ENCODE data around the gene SLC8A1. TPM values are rescaled to one million over a fixed set of nuclear protein-coding genes. Genes with fewer than 3 reads are reported as not detected.

The SLC8A1 gene
- total RNA-seq, 2 experiments from 2014 or later, result 0.47 to 0.59 TPM

- ChIA-PET POLR2A (no interaction called here), CTCF (no interaction called here)
- H3K9me3 ChIP-seq (ENCODE audit: control insufficient read depth in 1 of 2, insufficient read depth in 1 of 2, low read length in 2 of 2), result no peaks in the 10 kb centered on the region
- ATAC-seq (ENCODE audit: poor library complexity) (no peak), DNase-seq (no peak)
- Mint-ChIP-seq H3K27me3 (no peaks in the 10 kb centered on the region), H3K4me3 (no peak overlapping the region), H3K27ac (no peak overlapping the region), H3K9me3 (peaks cover 2% of the 10 kb centered on the region), H3K36me3 (ENCODE audit: low read depth) (no peaks in the 10 kb centered on the region), H3K4me1 (ENCODE audit: low read depth) (no peaks in the 10 kb centered on the region)
- no peaks in the 10 kb centered on the region for H3K4me1 ChIP-seq (ENCODE audit: insufficient read depth, low read length)
- TF ChIP-seq, protein P1, sequence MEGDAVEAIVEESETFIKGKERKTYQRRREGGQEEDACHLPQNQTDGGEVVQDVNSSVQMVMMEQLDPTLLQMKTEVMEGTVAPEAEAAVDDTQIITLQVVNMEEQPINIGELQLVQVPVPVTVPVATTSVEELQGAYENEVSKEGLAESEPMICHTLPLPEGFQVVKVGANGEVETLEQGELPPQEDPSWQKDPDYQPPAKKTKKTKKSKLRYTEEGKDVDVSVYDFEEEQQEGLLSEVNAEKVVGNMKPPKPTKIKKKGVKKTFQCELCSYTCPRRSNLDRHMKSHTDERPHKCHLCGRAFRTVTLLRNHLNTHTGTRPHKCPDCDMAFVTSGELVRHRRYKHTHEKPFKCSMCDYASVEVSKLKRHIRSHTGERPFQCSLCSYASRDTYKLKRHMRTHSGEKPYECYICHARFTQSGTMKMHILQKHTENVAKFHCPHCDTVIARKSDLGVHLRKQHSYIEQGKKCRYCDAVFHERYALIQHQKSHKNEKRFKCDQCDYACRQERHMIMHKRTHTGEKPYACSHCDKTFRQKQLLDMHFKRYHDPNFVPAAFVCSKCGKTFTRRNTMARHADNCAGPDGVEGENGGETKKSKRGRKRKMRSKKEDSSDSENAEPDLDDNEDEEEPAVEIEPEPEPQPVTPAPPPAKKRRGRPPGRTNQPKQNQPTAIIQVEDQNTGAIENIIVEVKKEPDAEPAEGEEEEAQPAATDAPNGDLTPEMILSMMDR (IDR thresholded peaks at IDR 0.05), result no peak
- H3K27ac ChIP-seq (ENCODE audit: low read depth in 1 of 2, low read length in 2 of 2), result no peak overlapping the region
- intact Hi-C loops (cut with DNase I, micrococcal nuclease), result no loop called here
- no peak overlapping the region for H3K4me3 ChIP-seq (ENCODE audit: low read length)
- no peaks in the 10 kb centered on the region for H3K36me3 ChIP-seq (ENCODE audit: insufficient read depth, low read length)
- H3K27me3 ChIP-seq (ENCODE audit: control insufficient read depth in 1 of 2, insufficient read depth in 2 of 2, low read length in 2 of 2), result no peaks in the 10 kb centered on the region
Observed at GRCh38 chr2:40372283-40372985, 79.5 kb downstream of the SLC8A1 start.

- no peaks in the 10 kb centered on the region for H3K4me1 ChIP-seq (ENCODE audit: insufficient read depth, low read length)
- H3K36me3 ChIP-seq (ENCODE audit: insufficient read depth, low read length), result no peaks in the 10 kb centered on the region
- no peaks in the 10 kb centered on the region for H3K9me3 ChIP-seq (ENCODE audit: control insufficient read depth in 1 of 2, insufficient read depth in 1 of 2, low read length in 2 of 2)
- H3K27ac ChIP-seq (ENCODE audit: low read depth in 1 of 2, low read length in 2 of 2), result no peak overlapping the region
- POLR2A ChIA-PET, result no interaction called here
- Mint-ChIP-seq H3K9me3 (peaks cover under 1% of the 10 kb centered on the region), H3K27me3 (no peaks in the 10 kb centered on the region), H3K27ac (no peak overlapping the region), H3K36me3 (ENCODE audit: low read depth) (no peaks in the 10 kb centered on the region), H3K4me1 (ENCODE audit: low read depth) (no peaks in the 10 kb centered on the region), H3K4me3 (no peak overlapping the region)
- no peak overlapping the region for H3K4me3 ChIP-seq (ENCODE audit: low read length)
- intact Hi-C loops (cut with DNase I, micrococcal nuclease), result no loop called here
- no peaks in the 10 kb centered on the region for H3K27me3 ChIP-seq (ENCODE audit: control insufficient read depth in 1 of 2, insufficient read depth in 2 of 2, low read length in 2 of 2)
- no peak for DNase-seq
- CTCF ChIA-PET, result no interaction called here
- TF ChIP-seq, protein P1 (IDR thresholded peaks at IDR 0.05), result no peak
- no peak for ATAC-seq (ENCODE audit: poor library complexity)
Observed at GRCh38 chr2:40371525-40372282, 80.2 kb downstream of the SLC8A1 start.

DNA sequence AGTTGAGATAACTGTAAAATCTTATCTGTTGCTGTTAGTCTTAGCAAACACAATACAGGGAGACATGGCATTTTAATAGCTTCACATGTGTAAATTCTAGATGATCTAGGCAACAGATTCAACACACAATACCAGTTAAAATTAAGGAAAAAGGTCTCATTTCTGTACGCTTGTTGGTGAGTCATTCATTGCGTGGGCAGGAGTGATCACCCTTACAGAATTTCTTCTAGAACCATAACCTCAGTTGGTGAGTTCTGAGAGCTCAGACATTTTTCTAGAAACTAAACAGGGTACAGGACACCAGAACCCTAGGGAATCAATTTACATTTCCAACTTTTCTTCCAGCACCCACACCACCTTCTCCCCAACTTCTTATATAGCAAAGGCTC, 81.9 kb downstream of the SLC8A1 start:
- DNase-seq (no peak), ATAC-seq (ENCODE audit: poor library complexity) (no peak)
- POLR2A ChIA-PET, result no interaction called here
- Histone ChIP-seq H3K27ac (ENCODE audit: low read depth in 1 of 2, low read length in 2 of 2) (no peak overlapping the region), H3K36me3 (ENCODE audit: insufficient read depth, low read length) (no peaks in the 10 kb centered on the region), H3K4me3 (ENCODE audit: low read length) (no peak overlapping the region), H3K27me3 (ENCODE audit: control insufficient read depth in 1 of 2, insufficient read depth in 2 of 2, low read length in 2 of 2) (no peaks in the 10 kb centered on the region), H3K4me1 (ENCODE audit: insufficient read depth, low read length) (no peaks in the 10 kb centered on the region), H3K9me3 (ENCODE audit: control insufficient read depth in 1 of 2, insufficient read depth in 1 of 2, low read length in 2 of 2) (no peaks in the 10 kb centered on the region)
- TF ChIP-seq, protein P1 (IDR thresholded peaks at IDR 0.05), result no peak
- CTCF ChIA-PET, result no interaction called here
- Mint-ChIP-seq H3K36me3 (ENCODE audit: low read depth) (no peaks in the 10 kb centered on the region), H3K4me3 (no peak overlapping the region), H3K27me3 (no peaks in the 10 kb centered on the region), H3K9me3 (no peaks in the 10 kb centered on the region), H3K4me1 (ENCODE audit: low read depth) (no peaks in the 10 kb centered on the region), H3K27ac (no peak overlapping the region)
- intact Hi-C loops (cut with DNase I, micrococcal nuclease), result no loop called here
